HG02885 (cell line): ENCODE data around the gene ZNF532.

Experiments used
- ATAC-seq: cut with Tn5 transposase; IDR thresholded peaks from one replicate; pipeline ENCODE4 v1.9.1; 2021; ENCODE audit warnings: mild to moderate bottlenecking; ENCODE audit not compliant: unreplicated experiment, poor library complexity

Gene ZNF532

DNA sequence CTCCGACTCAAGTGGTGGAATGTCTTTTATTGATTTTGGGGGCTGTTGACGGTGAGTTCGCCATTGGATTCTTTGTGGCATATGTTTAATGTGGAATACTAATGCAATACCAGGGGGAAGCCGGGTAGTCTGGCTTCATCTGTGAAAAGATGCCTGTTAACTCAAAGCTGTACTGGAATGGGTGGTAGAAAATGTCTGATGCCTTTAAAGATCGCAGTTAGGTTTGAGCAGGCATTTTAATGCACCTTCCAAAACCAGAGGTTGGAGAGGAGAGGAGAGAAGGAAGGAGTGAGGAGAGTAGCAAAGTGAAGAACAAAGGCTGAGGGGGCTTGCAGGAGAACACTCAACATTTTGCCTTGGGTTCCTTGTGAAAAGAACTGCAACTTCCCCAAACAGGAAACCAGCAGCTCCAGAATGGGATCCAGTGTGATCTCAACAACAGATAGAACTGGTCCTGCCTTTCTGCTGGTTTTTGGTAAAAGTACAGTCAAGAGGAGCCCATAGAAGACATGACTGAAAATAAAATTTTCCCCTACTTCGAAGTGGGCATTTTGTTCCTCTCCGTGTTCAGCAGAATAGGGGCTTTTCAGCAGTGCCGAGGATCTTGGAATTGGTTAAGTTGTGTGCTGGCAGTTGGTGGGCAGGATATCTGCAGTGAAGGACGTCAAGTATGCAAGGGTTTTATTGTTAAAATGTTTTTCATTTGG is 1.5 kb downstream of the ZNF532 start:
- ATAC-seq = no peak

GRCh38 chr18:58866773-58867150 is 2.1 kb downstream of the ZNF532 start:
- no peak for ATAC-seq

DNA sequence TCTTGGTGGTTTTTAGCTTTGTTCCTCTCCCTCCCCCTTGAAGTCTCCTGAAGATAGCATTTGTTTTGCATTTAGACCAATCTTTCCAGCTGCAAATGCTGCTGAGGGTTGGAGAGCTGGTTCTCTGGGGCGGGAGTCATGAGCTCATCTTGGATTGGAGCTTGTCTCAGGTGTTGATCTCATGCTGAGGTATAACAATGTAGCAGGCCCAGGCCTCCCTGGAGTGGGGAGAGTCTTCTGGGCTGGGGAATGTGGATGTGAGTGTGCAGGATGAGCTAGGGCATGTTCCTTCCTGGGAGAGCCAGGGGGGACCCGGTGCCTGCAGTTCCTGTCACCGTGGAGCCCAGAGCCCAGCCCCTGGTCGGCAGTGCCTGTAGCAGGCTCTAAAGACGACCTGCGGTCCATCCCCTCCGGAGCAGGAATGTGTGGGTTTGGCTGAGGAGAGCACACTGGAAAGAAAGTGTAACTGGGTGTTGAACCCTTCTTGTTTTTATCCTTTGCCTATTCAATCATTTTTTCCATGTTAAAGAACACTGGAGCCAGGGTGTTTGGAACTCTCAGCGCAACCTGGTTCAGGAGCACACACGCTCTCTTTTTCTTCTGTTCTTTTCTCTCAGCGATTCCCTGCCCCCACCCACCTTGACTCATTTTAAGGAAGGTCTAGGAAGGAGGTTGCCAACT is 2.7 kb downstream of the ZNF532 start:
- ATAC-seq = no peak

GRCh38 chr18:58868440-58868839 is 3.8 kb downstream of the ZNF532 start:
- ATAC-seq = no peak

DNA sequence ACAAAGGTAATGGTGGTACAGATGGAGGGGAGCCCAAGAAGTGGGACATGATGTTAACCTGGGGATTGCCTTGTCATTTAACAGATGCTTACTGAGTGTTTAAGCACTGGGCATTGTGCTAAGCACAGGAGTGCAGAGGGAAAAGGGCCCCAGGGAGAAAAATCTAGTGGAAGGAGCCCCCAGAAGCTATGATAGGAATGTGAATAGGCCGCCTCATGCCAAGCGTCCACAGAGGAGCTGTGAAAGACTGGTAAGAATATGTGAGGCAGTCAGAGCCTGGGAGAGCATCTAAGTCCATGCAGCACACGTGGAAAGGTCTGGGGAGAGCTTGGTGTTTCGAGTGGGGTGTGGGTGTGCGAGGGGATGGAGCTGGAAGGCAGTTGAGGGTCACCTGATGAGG is 5.5 kb downstream of the ZNF532 start:
- no peak for ATAC-seq

- no peak for ATAC-seq
These were observed 5.9 kb downstream of the ZNF532 start for GRCh38 chr18:58870621-58871020.

DNA sequence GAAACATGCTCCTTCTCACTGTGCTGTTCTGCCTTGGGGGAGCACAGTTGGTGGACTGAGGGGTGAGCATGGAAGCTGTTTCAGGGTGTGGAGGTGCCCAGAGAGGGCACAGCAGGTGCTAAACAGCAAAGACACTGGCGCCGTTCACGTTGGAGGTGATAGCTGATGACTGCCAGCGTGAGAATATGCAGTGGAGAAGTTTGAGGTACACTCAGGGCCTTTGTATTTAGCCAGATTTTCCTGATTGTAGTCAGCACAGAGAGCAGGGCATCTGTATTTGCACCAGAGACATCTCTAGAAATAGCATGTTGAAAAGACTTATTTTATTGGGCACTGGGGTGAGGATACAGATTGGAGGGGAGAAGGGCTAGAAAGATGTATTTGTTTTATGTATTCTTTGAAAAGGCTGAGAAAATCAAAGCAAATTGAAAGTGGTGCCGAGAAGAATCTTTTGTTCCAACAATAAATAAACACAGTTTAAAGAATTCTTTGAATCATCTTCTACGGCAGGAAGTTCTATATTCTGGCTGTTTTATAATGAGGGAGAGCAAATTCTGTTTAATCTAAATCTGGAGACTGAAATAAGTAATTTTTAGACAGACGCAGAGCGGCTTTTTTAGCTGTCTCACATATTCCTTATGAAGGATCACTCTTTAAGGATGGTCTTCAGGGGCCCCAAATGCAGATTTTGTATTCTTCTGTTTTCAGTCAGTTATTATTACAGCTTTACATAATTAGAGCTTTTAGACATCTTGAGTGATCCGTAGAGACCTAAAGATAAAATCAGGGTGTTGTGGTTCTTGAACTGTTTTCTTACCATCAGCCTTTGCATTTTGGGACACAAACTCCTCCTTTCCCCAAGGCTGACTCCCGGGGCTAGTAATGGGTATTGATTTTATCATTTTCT is 7.1 kb downstream of the ZNF532 start:
- ATAC-seq = no peak

GRCh38 chr18:58878640-58879039 is 14.0 kb downstream of the ZNF532 start:
- no peak for ATAC-seq

- no peak for ATAC-seq
These were observed 16.8 kb downstream of the ZNF532 start for GRCh38 chr18:58881477-58881876.

DNA sequence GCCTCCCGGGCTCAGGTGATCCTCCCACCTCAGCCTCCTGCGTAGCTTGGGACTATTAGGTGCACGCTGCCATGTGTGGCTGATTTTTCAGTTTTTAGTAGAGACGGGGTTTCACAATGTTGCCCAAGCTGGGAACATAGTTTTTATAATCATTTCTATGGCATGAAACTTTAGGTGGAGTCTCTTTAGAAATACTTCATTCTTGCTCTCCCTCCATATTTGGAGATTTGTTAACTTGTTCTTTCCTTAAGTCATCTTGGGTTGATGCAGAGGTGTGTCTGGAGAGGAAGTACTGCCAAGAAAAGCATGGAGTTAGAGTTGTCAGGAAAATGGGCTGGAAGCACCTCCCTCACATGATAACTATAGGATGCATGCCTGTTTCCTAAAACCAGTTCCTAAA is 17.4 kb downstream of the ZNF532 start:
- no peak for ATAC-seq

DNA sequence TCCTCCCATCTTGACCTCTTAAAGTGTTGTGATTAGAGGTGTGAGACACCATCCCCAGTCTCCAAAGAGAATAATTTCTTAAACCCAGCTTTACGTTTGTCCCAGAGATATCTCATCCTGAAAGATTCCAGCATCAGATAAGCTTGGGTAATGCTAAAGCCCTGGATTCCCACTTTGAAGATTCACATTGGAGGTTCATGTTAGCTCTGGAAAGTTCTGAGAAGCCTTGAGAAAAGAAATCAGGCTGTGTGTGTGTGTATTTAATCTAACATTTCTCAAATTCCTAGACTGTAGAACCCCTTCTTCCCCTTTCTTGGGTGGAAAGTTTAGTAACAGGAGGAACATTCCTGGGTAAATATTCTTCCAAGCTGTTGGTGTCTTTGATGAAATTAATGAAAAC is 18.0 kb downstream of the ZNF532 start:
- no peak for ATAC-seq

DNA sequence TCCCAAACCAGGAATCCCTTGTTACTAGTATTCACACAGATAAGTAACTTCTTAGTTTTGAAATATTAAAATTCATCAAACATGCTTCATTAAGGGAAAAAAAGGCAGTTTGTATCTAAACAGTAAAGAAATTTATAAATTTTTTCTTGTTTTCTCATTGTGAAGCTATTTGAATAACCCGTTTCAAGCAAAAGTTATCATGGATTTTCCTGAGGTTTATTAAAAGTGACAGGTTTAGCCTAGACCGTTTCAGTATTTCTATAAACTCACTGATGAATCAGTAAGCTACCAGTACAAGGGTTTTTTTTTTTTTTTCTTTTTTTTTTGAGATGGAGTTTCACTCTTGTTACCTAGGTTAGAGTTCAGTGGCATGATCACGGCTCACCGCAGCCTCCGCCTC is 20.0 kb downstream of the ZNF532 start:
- no peak for ATAC-seq

GRCh38 chr18:58886431-58886830 is 21.8 kb downstream of the ZNF532 start:
- ATAC-seq = no peak

DNA sequence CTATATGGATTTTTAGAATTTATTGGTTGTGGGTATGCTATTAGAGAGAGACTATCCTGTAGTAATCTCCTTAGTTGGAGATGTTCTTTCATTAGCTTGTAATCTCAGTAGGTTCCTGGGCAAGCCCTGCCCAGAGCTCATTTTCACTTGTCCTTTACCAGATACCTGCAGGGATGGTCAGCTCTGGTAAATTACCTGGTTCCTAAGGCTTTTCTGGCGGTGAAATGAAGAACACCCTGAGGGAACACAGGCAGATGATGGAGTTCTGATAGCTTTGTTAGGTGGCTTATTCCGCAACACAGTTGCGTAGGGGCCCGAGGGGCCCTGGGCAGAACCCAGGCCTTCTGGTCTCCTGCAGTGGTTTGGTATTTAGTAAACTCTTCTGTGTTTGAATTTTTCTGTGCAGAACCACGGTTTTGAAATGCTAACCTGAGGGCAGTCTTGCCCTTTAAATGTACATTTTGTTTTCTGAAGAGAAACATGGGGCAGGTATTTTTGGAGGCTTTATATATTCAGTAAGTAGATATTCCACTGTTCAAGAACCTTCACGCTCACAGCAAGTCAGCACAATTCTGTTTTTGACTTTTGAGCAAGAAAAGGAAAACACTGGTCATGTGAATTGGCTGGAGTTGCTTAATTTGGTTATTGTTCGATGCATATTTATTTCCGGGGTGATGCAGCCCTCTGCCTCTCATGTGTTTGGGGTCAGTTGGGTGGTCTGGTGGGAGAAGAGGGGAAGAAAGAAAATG is 22.4 kb downstream of the ZNF532 start:
- ATAC-seq = peak; percentile 33

GRCh38 chr18:58887613-58887963 is 22.9 kb downstream of the ZNF532 start:
- peak; percentile 77 for ATAC-seq

DNA sequence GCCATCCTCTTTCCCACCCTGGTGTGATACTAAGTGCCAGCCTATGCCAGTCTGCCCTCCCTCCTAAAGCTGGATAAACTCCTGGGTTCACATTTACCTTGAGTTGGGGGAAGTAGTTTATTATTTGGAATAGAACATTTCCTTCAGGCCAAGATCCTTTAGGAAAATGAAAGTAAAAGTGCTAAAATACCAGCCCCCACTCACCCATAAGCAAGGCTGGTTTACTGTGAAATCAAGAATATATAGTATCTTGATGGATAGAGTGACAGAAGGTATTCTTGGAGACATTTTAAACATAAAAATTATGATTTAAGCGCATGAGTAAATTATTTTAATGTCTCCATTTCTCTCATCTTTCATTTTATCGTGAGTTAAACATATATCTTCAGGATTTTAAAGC is 27.1 kb downstream of the ZNF532 start:
- ATAC-seq = no peak

DNA sequence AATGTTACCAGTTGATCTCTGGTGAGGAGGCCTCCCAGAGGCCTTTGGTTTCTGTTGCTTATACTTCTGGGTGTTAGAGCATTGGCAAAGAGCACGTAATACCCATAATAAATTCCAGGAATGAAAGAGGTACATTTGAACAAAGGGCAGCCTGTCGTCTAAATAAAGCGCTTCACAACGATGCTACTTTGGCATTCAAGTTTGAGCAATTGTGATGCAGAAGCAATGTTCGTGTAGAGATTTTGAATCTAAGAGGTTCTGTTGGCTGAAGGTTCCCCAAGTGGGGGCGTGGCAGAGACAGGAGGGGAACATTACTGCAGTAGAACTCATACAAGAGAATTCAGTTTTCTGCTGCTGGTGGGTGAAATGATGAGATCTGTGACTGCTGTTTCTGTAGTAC is 27.8 kb downstream of the ZNF532 start:
- ATAC-seq = no peak

DNA sequence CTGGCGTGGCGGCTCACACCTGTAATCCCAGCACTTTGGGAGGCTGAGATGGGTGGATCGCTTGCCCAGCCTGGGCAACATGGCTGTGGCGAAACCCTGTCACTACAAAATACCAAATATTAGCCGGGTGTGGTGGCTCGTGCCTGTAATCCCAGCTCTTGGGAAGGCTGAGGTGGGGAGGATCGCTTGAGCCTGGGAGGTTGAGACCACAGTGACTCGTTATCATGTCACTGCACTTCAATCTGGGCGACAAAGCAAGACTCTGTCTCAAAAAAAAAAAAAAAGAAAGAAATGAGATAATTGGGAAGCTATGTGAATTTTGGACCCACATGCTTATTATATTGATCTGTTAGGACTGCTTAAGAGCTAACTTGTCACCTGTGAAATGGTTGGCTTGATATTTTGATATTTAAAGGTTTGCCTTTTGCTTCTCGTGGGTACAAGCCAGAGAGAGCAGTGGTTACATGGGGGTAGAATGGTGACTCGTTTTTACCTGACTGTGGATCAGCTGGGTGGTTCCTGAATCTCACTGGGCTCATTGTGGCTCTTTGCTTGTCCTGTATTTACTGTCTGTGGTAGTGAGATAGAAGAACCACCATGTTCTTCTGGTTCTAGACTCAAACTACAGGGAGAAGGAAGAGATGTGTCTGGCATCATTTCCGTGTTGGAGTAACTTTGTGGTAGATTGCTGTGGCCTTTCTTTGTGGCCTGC is 28.9 kb downstream of the ZNF532 start:
- ATAC-seq = no peak

GRCh38 chr18:58894930-58895329 is 30.3 kb downstream of the ZNF532 start:
- no peak for ATAC-seq

DNA sequence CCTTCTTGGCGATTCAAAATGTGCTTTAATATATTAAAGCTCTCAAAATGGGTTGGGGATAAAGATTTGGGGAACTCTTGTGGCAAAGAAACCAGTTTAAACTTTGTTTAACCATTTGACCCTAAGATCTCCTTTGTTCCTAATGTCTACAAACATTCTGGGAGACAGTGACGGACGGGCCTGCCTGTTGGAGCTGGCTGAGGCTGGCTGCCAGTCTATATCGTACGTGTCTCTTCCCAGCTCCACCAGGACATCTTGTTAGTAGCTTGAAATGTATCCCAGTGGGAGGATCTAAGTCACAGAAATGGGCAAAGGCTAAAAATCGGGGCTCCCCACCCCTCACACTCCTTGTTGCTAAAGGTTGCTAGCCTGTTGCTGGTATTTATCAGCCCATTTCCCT is 30.7 kb downstream of the ZNF532 start:
- ATAC-seq = no peak
